DOHH2 (cell line): ENCODE data around the gene TOGARAM2.

Experiments used
- EZH2phosphoT487 ChIP-seq: fragments of 200-600 bp; sonication (generic); IDR thresholded peaks from 2 replicates; pipeline ENCODE4 v1.6.1; 2017; ENCODE audit warnings: borderline replicate concordance, mild to moderate bottlenecking, antibody characterized with exemption, low read length, moderate library complexity, mixed read lengths
- TF ChIP-seq, protein P1 (sequence below): fragments of 200-600 bp; sonication (generic); IDR thresholded peaks from one replicate; pipeline ENCODE4 v1.5.1; 2014; ENCODE audit warnings: antibody characterized with exemption, mild to moderate bottlenecking, low read depth, low read length; ENCODE audit not compliant: poor library complexity, severe bottlenecking

DNA sequence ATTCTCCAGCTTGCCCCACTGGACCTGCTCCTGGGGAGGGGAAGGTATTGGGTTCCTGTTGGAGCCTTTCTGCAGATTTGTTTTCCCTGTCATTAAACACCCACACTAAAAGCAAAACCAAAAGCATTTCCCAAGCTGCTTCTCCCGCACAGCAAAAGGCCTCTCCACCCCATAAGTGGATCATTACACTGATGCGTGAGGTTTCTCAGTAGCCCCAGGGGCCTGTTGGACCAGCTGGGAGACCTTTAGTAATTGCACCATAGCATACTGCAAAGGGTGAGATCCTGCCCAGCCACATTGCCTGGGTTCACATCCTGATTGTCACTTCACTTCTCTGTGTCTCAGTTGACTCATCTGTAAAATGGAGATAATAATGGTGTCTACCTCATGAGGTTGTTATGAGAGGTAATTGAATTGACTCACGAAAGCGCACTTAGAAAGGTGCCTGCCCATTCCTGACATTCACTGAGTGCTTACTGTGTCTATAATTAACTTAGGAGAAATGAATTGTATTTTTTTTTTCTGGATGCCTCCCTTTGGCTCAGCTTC, 43.9 kb downstream of the TOGARAM2 start:
- TF ChIP-seq, protein P1, sequence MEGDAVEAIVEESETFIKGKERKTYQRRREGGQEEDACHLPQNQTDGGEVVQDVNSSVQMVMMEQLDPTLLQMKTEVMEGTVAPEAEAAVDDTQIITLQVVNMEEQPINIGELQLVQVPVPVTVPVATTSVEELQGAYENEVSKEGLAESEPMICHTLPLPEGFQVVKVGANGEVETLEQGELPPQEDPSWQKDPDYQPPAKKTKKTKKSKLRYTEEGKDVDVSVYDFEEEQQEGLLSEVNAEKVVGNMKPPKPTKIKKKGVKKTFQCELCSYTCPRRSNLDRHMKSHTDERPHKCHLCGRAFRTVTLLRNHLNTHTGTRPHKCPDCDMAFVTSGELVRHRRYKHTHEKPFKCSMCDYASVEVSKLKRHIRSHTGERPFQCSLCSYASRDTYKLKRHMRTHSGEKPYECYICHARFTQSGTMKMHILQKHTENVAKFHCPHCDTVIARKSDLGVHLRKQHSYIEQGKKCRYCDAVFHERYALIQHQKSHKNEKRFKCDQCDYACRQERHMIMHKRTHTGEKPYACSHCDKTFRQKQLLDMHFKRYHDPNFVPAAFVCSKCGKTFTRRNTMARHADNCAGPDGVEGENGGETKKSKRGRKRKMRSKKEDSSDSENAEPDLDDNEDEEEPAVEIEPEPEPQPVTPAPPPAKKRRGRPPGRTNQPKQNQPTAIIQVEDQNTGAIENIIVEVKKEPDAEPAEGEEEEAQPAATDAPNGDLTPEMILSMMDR = no peak
- no peak for TF ChIP-seq EZH2phosphoT487
